GM19351 (cell line): ENCODE measurements around the gene NFE2L2.
"Not testable (repeated sequence)": the region's sequence is repeated elsewhere in the genome, so short reads cannot be mapped to it uniquely, and the experiment has no call there.

ENCODE experiments used
- ATAC-seq: cut with Tn5 transposase; IDR thresholded peaks from one replicate; pipeline ENCODE4 v1.9.1; 2021; ENCODE audit warnings: mild to moderate bottlenecking, moderate library complexity; ENCODE audit not compliant: unreplicated experiment

Gene NFE2L2

GRCh38 chr2:177264693-177265587, at the start of gene NFE2L2:
TSS of gene NFE2L2 (minus strand) at chr2:177264727. CDS start at chr2:177264576, 151 bp downstream.
- ATAC-seq: peak; percentile 60

GRCh38 chr2:177314194-177314593, 49.7 kb upstream of the NFE2L2 start:
- no peak for ATAC-seq

- ATAC-seq: no peak
These were observed 48.7 kb upstream of the NFE2L2 start for GRCh38 chr2:177313162-177313781.

- no peak for ATAC-seq
These were observed 48.0 kb upstream of the NFE2L2 start for GRCh38 chr2:177312562-177312961.

- not testable (repeated sequence) for ATAC-seq
These were observed 45.3 kb upstream of the NFE2L2 start for GRCh38 chr2:177309672-177310309.

GRCh38 chr2:177306550-177306949, 42.0 kb upstream of the NFE2L2 start:
- no peak for ATAC-seq

- ATAC-seq: no peak
These were observed 39.4 kb upstream of the NFE2L2 start for GRCh38 chr2:177303939-177304338.

- ATAC-seq: no peak
These were observed 38.0 kb upstream of the NFE2L2 start for GRCh38 chr2:177302552-177302951.

- ATAC-seq: no peak
These were observed 33.7 kb upstream of the NFE2L2 start for GRCh38 chr2:177298191-177298590.

GRCh38 chr2:177296040-177296439, 31.5 kb upstream of the NFE2L2 start:
- ATAC-seq: no peak

- no peak for ATAC-seq
These were observed 31.0 kb upstream of the NFE2L2 start for GRCh38 chr2:177295484-177295883.

GRCh38 chr2:177291701-177292100, 27.2 kb upstream of the NFE2L2 start:
- ATAC-seq: no peak

GRCh38 chr2:177289824-177290628, 25.5 kb upstream of the NFE2L2 start:
- peak; percentile 81 for ATAC-seq

- no peak for ATAC-seq
These were observed 23.3 kb upstream of the NFE2L2 start for GRCh38 chr2:177287814-177288213.

- no peak for ATAC-seq
These were observed 21.6 kb upstream of the NFE2L2 start for GRCh38 chr2:177285892-177286715.

GRCh38 chr2:177284531-177284930, 20.0 kb upstream of the NFE2L2 start:
- no peak for ATAC-seq

- no peak for ATAC-seq
These were observed 19.4 kb upstream of the NFE2L2 start for GRCh38 chr2:177283906-177284305.

- no peak for ATAC-seq
These were observed 18.5 kb upstream of the NFE2L2 start for GRCh38 chr2:177282787-177283572.

- peak; percentile 14 for ATAC-seq
These were observed 17.7 kb upstream of the NFE2L2 start for GRCh38 chr2:177282181-177282641.
